AG08396 (cell line): ENCODE results near the gene B2M.
"Not testable (repeated sequence)": the region's sequence is repeated elsewhere in the genome, so short reads cannot be mapped to it uniquely, and the experiment has no call there.

Experiments used
- DNase-seq: peaks from one replicate; pipeline ENCODE4 v3.0.0; 2012; ENCODE audit warnings: low spot score, mixed read lengths

Gene B2M

GRCh38 chr15:44698641-44699040 is 12.7 kb upstream of the B2M start:
- no peak for DNase-seq

- not testable (repeated sequence) for DNase-seq
Observed at GRCh38 chr15:44700676-44701075, 10.6 kb upstream of the B2M start.

GRCh38 chr15:44705986-44706385 is 5.3 kb upstream of the B2M start:
- no peak for DNase-seq

- DNase-seq = no peak
Observed at GRCh38 chr15:44706401-44706800, 4.9 kb upstream of the B2M start.

- DNase-seq = no peak
Observed at GRCh38 chr15:44706946-44707636, 4.2 kb upstream of the B2M start.

GRCh38 chr15:44710236-44711095 is 851 bp upstream of the B2M start:
- DNase-seq = no peak

GRCh38 chr15:44711743-44712345 is 527 bp downstream of the B2M start:
- peak; percentile 19 for DNase-seq

GRCh38 chr15:44712346-44713005 is 1.2 kb downstream of the B2M start:
- DNase-seq = peak; percentile 50

- DNase-seq = no peak
Observed at GRCh38 chr15:44713006-44713966, 2.0 kb downstream of the B2M start.

GRCh38 chr15:44715142-44715796 is 4.0 kb downstream of the B2M start:
- DNase-seq = no peak

GRCh38 chr15:44715797-44716334 is 4.5 kb downstream of the B2M start:
- DNase-seq = no peak

- no peak for DNase-seq
Observed at GRCh38 chr15:44716983-44717602, 5.8 kb downstream of the B2M start.

- no peak for DNase-seq
Observed at GRCh38 chr15:44718180-44718926, 7.0 kb downstream of the B2M start.

GRCh38 chr15:44718927-44719292 is 7.6 kb downstream of the B2M start:
- no peak for DNase-seq

GRCh38 chr15:44719293-44719999 is 8.1 kb downstream of the B2M start:
- no peak for DNase-seq

- not testable (repeated sequence) for DNase-seq
Observed at GRCh38 chr15:44720000-44720435, 8.7 kb downstream of the B2M start.

- no peak for DNase-seq
Observed at GRCh38 chr15:44720460-44721176, 9.3 kb downstream of the B2M start.

- no peak for DNase-seq
Observed at GRCh38 chr15:44722011-44722410, 10.7 kb downstream of the B2M start.
